T-helper 1 cell treated with Interleukin-12 subunit alpha and Interleukin-12 subunit beta and Interleukin-4 antibody, amounts not matched to agents 30 μg/mL and 1 μg/mL, for 36 hours (primary cell): ENCODE results near the gene GPR107.
A peak's percentile ranks its signal among the peaks of the same experiment; 100 is the strongest.

Source experiments
- H3K27ac Mint-ChIP-seq: one replicate; pipeline ENCODE4 v1.8.0; 2021; ENCODE audit warnings: mild to moderate bottlenecking, mixed read lengths
- H3K27me3 Mint-ChIP-seq: one replicate; pipeline ENCODE4 v1.8.0; 2021; ENCODE audit warnings: low read depth, mixed read lengths
- H3K36me3 Mint-ChIP-seq: one replicate; pipeline ENCODE4 v1.8.0; 2021; ENCODE audit warnings: low read depth, mixed read lengths
- H3K4me1 Mint-ChIP-seq: one replicate; pipeline ENCODE4 v1.8.0; 2021; ENCODE audit warnings: low read depth, mixed read lengths
- H3K4me3 Mint-ChIP-seq: one replicate; pipeline ENCODE4 v1.8.0; 2021; ENCODE audit warnings: mild to moderate bottlenecking, moderate library complexity, mixed read lengths
- H3K9me3 Mint-ChIP-seq: one replicate; pipeline ENCODE4 v1.8.0; 2021; ENCODE audit warnings: mixed read lengths

The GPR107 gene

GRCh38 chr9:130040984-130041647 is 12.6 kb upstream of the GPR107 start:
- peaks cover 16% of the 10 kb centered on the region for H3K36me3 Mint-ChIP-seq
- no peaks in the 10 kb centered on the region for H3K27me3 Mint-ChIP-seq
- peak overlapping the region; percentile 99 for H3K27ac Mint-ChIP-seq
- H3K4me1 Mint-ChIP-seq = peaks cover 55% of the 10 kb centered on the region
- no peaks in the 10 kb centered on the region for H3K9me3 Mint-ChIP-seq
- peak overlapping the region; percentile 100 for H3K4me3 Mint-ChIP-seq

- Mint-ChIP-seq H3K36me3 (peaks cover 13% of the 10 kb centered on the region), H3K27ac (peak overlapping the region; percentile 99), H3K4me3 (peak overlapping the region; percentile 100), H3K27me3 (no peaks in the 10 kb centered on the region), H3K9me3 (no peaks in the 10 kb centered on the region), H3K4me1 (peaks cover 50% of the 10 kb centered on the region)
Measured at GRCh38 chr9:130041648-130042405, 11.9 kb upstream of the GPR107 start.

GRCh38 chr9:130042406-130042884 is 11.3 kb upstream of the GPR107 start:
- peaks cover 43% of the 10 kb centered on the region for H3K4me1 Mint-ChIP-seq
- H3K36me3 Mint-ChIP-seq = peaks cover 11% of the 10 kb centered on the region
- peak overlapping the region; percentile 100 for H3K4me3 Mint-ChIP-seq
- H3K27me3 Mint-ChIP-seq = no peaks in the 10 kb centered on the region
- H3K9me3 Mint-ChIP-seq = no peaks in the 10 kb centered on the region
- peak overlapping the region; percentile 99 for H3K27ac Mint-ChIP-seq

GRCh38 chr9:130042885-130043653 is 10.6 kb upstream of the GPR107 start, which contains the start of gene FNBP1:
FNBP1 (minus strand) TSS chr9:130043189; CDS start chr9:130042975, 214 bp downstream.
- Mint-ChIP-seq H3K27ac (peak within 1 kb of the TSS; percentile 99), H3K4me1 (peaks cover 41% of the 10 kb centered on the region), H3K36me3 (peaks cover 11% of the 10 kb centered on the region), H3K9me3 (no peaks in the 10 kb centered on the region), H3K27me3 (no peaks in the 10 kb centered on the region), H3K4me3 (peak within 1 kb of the TSS; percentile 100)

GRCh38 chr9:130043654-130044623 is 9.8 kb upstream of the GPR107 start:
- Mint-ChIP-seq H3K36me3 (peaks cover 11% of the 10 kb centered on the region), H3K4me3 (peak overlapping the region; percentile 94), H3K4me1 (peaks cover 36% of the 10 kb centered on the region), H3K27ac (peak overlapping the region; percentile 70), H3K9me3 (no peaks in the 10 kb centered on the region), H3K27me3 (no peaks in the 10 kb centered on the region)

GRCh38 chr9:130045725-130046450 is 7.8 kb upstream of the GPR107 start:
- peaks cover 13% of the 10 kb centered on the region for H3K36me3 Mint-ChIP-seq
- peak overlapping the region; percentile 74 for H3K4me3 Mint-ChIP-seq
- H3K27me3 Mint-ChIP-seq = no peaks in the 10 kb centered on the region
- no peaks in the 10 kb centered on the region for H3K9me3 Mint-ChIP-seq
- peaks cover 25% of the 10 kb centered on the region for H3K4me1 Mint-ChIP-seq
- H3K27ac Mint-ChIP-seq = peak overlapping the region; percentile 88

GRCh38 chr9:130049431-130050210 is 4.1 kb upstream of the GPR107 start:
- H3K27me3 Mint-ChIP-seq = no peaks in the 10 kb centered on the region
- H3K9me3 Mint-ChIP-seq = no peaks in the 10 kb centered on the region
- peaks cover 18% of the 10 kb centered on the region for H3K4me1 Mint-ChIP-seq
- peaks cover 5% of the 10 kb centered on the region for H3K36me3 Mint-ChIP-seq
- H3K27ac Mint-ChIP-seq = no peak overlapping the region
- no peak overlapping the region for H3K4me3 Mint-ChIP-seq

GRCh38 chr9:130050462-130050861 is 3.2 kb upstream of the GPR107 start:
- Mint-ChIP-seq H3K27ac (peak overlapping the region; percentile 41), H3K36me3 (peaks cover 5% of the 10 kb centered on the region), H3K4me1 (peaks cover 14% of the 10 kb centered on the region), H3K27me3 (no peaks in the 10 kb centered on the region), H3K4me3 (no peak overlapping the region), H3K9me3 (no peaks in the 10 kb centered on the region)

- Mint-ChIP-seq H3K27me3 (no peaks in the 10 kb centered on the region), H3K9me3 (no peaks in the 10 kb centered on the region)
Measured at GRCh38 chr9:130051855-130052254, 1.9 kb upstream of the GPR107 start.

GRCh38 chr9:130053109-130053503 is 600 bp upstream of the GPR107 start:
- H3K36me3 Mint-ChIP-seq = peaks cover 6% of the 10 kb centered on the region
- no peaks in the 10 kb centered on the region for H3K27me3 Mint-ChIP-seq
- no peaks in the 10 kb centered on the region for H3K9me3 Mint-ChIP-seq
- H3K4me3 Mint-ChIP-seq = peak overlapping the region; percentile 94
- peaks cover 13% of the 10 kb centered on the region for H3K4me1 Mint-ChIP-seq
- peak overlapping the region; percentile 75 for H3K27ac Mint-ChIP-seq

More at GRCh38 chr9:130051855-130052254, 1.9 kb upstream of the GPR107 start:
- H3K4me3 Mint-ChIP-seq = peak overlapping the region; percentile 55
- peak overlapping the region; percentile 58 for H3K27ac Mint-ChIP-seq
- peaks cover 9% of the 10 kb centered on the region for H3K4me1 Mint-ChIP-seq
- peaks cover 5% of the 10 kb centered on the region for H3K36me3 Mint-ChIP-seq

GRCh38 chr9:130054325-130054786 is 650 bp downstream of the GPR107 start:
- Mint-ChIP-seq H3K4me1 (peaks cover 16% of the 10 kb centered on the region), H3K4me3 (peak overlapping the region; percentile 94), H3K27me3 (no peaks in the 10 kb centered on the region), H3K9me3 (no peaks in the 10 kb centered on the region), H3K36me3 (peaks cover 12% of the 10 kb centered on the region), H3K27ac (peak overlapping the region; percentile 89)

GRCh38 chr9:130054820-130055219 is 1.1 kb downstream of the GPR107 start:
- Mint-ChIP-seq H3K36me3 (peaks cover 12% of the 10 kb centered on the region), H3K4me1 (peaks cover 16% of the 10 kb centered on the region), H3K27me3 (no peaks in the 10 kb centered on the region), H3K4me3 (peak overlapping the region; percentile 94), H3K27ac (peak overlapping the region; percentile 89), H3K9me3 (no peaks in the 10 kb centered on the region)
